Measurements from ENCODE around the gene RAD9B.

The RAD9B gene

DNA sequence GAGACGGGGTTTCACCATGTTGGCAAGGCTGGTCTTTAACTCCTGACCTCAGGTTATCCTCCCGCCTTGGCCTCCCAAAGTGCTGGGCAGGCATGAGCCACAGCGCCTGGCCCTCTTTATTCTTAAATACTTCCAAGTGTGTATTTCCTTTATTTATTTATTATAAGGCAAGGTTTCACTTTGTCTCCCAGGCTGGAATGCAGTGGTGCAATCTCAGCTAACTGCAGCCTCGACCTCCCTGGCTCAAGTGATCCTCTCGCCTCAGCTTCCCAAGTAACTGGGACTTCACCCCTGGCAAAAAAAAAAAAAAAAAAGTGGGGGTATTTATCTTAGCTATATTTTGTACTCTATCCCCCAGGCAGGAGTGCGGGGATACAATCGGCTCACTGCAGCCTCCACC, 26.7 kb upstream of the RAD9B start:
- no peak overlapping the region for H2AFZ ChIP-seq (ENCODE audit: low read depth)
- no peaks in the 10 kb centered on the region for H3K36me3 ChIP-seq (ENCODE audit: insufficient read depth)
- TF ChIP-seq, protein P1, sequence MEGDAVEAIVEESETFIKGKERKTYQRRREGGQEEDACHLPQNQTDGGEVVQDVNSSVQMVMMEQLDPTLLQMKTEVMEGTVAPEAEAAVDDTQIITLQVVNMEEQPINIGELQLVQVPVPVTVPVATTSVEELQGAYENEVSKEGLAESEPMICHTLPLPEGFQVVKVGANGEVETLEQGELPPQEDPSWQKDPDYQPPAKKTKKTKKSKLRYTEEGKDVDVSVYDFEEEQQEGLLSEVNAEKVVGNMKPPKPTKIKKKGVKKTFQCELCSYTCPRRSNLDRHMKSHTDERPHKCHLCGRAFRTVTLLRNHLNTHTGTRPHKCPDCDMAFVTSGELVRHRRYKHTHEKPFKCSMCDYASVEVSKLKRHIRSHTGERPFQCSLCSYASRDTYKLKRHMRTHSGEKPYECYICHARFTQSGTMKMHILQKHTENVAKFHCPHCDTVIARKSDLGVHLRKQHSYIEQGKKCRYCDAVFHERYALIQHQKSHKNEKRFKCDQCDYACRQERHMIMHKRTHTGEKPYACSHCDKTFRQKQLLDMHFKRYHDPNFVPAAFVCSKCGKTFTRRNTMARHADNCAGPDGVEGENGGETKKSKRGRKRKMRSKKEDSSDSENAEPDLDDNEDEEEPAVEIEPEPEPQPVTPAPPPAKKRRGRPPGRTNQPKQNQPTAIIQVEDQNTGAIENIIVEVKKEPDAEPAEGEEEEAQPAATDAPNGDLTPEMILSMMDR (conservative IDR thresholded peaks at IDR 0.05; ENCODE audit: low read depth, low read length): no peak
- no peak overlapping the region for H3K27ac ChIP-seq
- H3K4me3 ChIP-seq (IDR thresholded peaks at IDR 0.05; ENCODE audit: insufficient read depth, low read depth, low read length): no peak overlapping the region
- no peak overlapping the region for H3K4me2 ChIP-seq
- no peak overlapping the region for H3K9ac ChIP-seq
- no peaks in the 10 kb centered on the region for H4K20me1 ChIP-seq (ENCODE audit: insufficient read depth)
- H3K4me1 ChIP-seq (ENCODE audit: low read depth, poor library complexity, severe bottlenecking): no peaks in the 10 kb centered on the region
- H3K79me2 ChIP-seq (ENCODE audit: insufficient read depth, low read depth): peaks cover 3% of the 10 kb centered on the region; the same call in 1 of the 2 replicates
- no peaks in the 10 kb centered on the region for H3K27me3 ChIP-seq (ENCODE audit: insufficient read depth, low read depth)

DNA sequence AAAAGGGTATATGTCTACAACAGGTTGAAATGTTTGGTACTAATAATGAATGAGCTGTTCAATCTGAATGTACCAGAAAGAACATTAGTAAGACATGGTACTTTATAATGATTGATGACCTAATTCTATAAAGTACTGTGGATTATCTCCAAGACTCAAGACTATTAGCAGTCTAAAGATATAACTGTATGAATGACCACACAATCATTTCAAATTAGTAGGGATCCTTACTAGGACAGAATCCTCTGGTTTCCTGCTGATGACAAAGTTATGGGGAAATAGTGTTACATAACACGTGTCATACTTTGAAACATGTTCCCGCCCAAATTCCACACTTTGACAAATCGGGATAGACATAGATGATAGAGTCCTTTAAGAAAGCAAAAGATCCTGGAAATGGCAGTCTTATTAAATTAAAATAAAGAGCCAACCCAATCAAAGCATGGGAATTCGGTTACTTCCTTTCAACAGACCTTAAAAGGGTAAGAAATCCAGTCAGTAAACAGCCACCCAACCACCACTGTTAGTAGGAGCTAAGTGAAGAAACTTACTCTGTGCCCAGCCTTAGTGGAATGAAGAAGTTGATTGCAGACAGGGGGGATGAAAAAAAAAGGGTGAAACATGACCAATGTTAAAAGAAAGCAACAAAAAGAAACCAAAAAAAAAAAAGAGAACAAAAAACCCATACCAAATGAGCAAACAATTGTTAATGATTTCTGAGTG, 3.0 kb upstream of the RAD9B start:
- Histone ChIP-seq H3K36me3 (ENCODE audit: insufficient read depth) (no peaks in the 10 kb centered on the region), H3K9ac (no peak overlapping the region), H3K4me2 (no peak overlapping the region), H3K27ac (no peak overlapping the region), H2AFZ (ENCODE audit: low read depth) (no peak overlapping the region), H4K20me1 (ENCODE audit: insufficient read depth) (no peaks in the 10 kb centered on the region), H3K4me1 (ENCODE audit: low read depth, poor library complexity, severe bottlenecking) (peaks cover 19% of the 10 kb centered on the region), H3K79me2 (ENCODE audit: insufficient read depth, low read depth) (peaks cover 25% of the 10 kb centered on the region; the same call in 1 of the 2 replicates), H3K4me3 (IDR thresholded peaks at IDR 0.05; ENCODE audit: insufficient read depth, low read depth, low read length) (no peak overlapping the region), H3K27me3 (ENCODE audit: insufficient read depth, low read depth) (no peaks in the 10 kb centered on the region)
- TF ChIP-seq, protein P1 (conservative IDR thresholded peaks at IDR 0.05; ENCODE audit: low read depth, low read length): no peak

DNA sequence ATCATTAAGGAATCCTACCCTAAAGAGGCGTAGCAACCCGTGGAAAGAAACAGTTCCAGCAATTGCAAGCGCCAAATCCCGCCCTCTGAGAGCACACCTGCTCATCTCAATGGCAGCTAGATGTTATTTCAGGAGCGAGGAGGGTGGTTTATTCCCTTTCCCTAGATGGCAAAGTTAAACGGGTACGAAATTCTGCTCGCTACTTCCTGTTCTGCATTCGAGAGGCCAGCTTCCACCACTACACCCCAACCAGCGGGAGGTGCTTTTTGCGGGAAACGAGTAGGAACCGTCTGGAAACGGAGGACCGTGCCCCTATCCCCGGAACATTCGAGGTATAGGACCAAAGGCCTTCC, 756 bp upstream of the RAD9B start:
- Histone ChIP-seq H3K27ac (peak overlapping the region; percentile 57), H3K4me3 (IDR thresholded peaks at IDR 0.05; ENCODE audit: insufficient read depth, low read depth, low read length) (no peak overlapping the region), H4K20me1 (ENCODE audit: insufficient read depth) (no peaks in the 10 kb centered on the region), H3K79me2 (ENCODE audit: insufficient read depth, low read depth) (peaks cover 25% of the 10 kb centered on the region; the same call in 1 of the 2 replicates), H3K9ac (peak overlapping the region; percentile 69; the same call in 1 of the 2 replicates), H3K4me1 (ENCODE audit: low read depth, poor library complexity, severe bottlenecking) (peaks cover 19% of the 10 kb centered on the region), H2AFZ (ENCODE audit: low read depth) (peak overlapping the region; percentile 45), H3K4me2 (peak overlapping the region; percentile 48; the same call in 1 of the 2 replicates), H3K36me3 (ENCODE audit: insufficient read depth) (no peaks in the 10 kb centered on the region), H3K27me3 (ENCODE audit: insufficient read depth, low read depth) (no peaks in the 10 kb centered on the region)
- TF ChIP-seq, protein P1 (conservative IDR thresholded peaks at IDR 0.05; ENCODE audit: low read depth, low read length): no peak

DNA sequence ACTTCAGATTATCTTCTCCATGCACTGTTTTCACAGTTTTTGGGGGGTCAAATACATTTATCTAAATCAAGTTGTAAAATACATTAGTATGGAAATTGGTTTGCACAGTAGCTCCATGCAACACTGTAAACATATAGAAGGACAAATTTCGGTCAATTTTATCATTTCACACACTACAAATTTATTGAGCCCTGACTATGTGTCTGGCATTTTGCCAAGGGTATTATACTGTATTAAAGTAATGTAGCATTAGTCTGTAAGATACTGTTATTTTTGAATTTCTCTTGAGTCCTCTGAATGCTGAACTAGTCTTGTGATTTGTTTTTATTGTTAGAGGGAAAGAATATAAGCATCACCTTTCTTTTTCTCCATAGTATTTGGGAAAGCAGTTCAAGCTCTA, 1.3 kb downstream of the RAD9B start:
- Histone ChIP-seq H3K27me3 (ENCODE audit: insufficient read depth, low read depth) (no peaks in the 10 kb centered on the region), H2AFZ (ENCODE audit: low read depth) (no peak overlapping the region), H3K79me2 (ENCODE audit: insufficient read depth, low read depth) (peaks cover 25% of the 10 kb centered on the region; the same call in 1 of the 2 replicates), H3K36me3 (ENCODE audit: insufficient read depth) (no peaks in the 10 kb centered on the region), H3K27ac (no peak overlapping the region), H3K9ac (no peak overlapping the region), H3K4me3 (IDR thresholded peaks at IDR 0.05; ENCODE audit: insufficient read depth, low read depth, low read length) (no peak overlapping the region), H3K4me1 (ENCODE audit: low read depth, poor library complexity, severe bottlenecking) (peaks cover 19% of the 10 kb centered on the region), H4K20me1 (ENCODE audit: insufficient read depth) (no peaks in the 10 kb centered on the region), H3K4me2 (no peak overlapping the region)
- TF ChIP-seq, protein P1 (conservative IDR thresholded peaks at IDR 0.05; ENCODE audit: low read depth, low read length): no peak

All from KMS-11 (cell line).